Brain pericyte (primary cell): ENCODE data around the gene MICALL2.

Experiments
- DNase-seq: peaks from one replicate; pipeline ENCODE4 v3.0.0-alpha.2; 2012; ENCODE audit warnings: low read depth, low spot score

MICALL2 gene

GRCh38 chr7:1433128-1433920 is 25.9 kb downstream of the MICALL2 start:
- no peak for DNase-seq

- DNase-seq = no peak
Observed at GRCh38 chr7:1432411-1433082, 26.7 kb downstream of the MICALL2 start.

GRCh38 chr7:1431634-1432380 is 27.5 kb downstream of the MICALL2 start:
- DNase-seq = no peak

- no peak for DNase-seq
Observed at GRCh38 chr7:1431226-1431625, 28.0 kb downstream of the MICALL2 start.

- DNase-seq = no peak
Observed at GRCh38 chr7:1430056-1430845, 29.0 kb downstream of the MICALL2 start.

GRCh38 chr7:1428941-1429501 is 30.2 kb downstream of the MICALL2 start:
- DNase-seq = no peak

GRCh38 chr7:1427064-1427657 is 32.1 kb downstream of the MICALL2 start:
- no peak for DNase-seq

GRCh38 chr7:1426474-1426873 is 32.8 kb downstream of the MICALL2 start:
- DNase-seq = no peak

GRCh38 chr7:1425292-1426136 is 33.8 kb downstream of the MICALL2 start:
- DNase-seq = no peak

- DNase-seq = no peak
Observed at GRCh38 chr7:1424041-1424440, 35.2 kb downstream of the MICALL2 start.

GRCh38 chr7:1423264-1423811 is 35.9 kb downstream of the MICALL2 start:
- no peak for DNase-seq

GRCh38 chr7:1422512-1423263 is 36.6 kb downstream of the MICALL2 start:
- DNase-seq = no peak

- DNase-seq = no peak
Observed at GRCh38 chr7:1421946-1422345, 37.3 kb downstream of the MICALL2 start.

- no peak for DNase-seq
Observed at GRCh38 chr7:1421020-1421790, 38.1 kb downstream of the MICALL2 start.

GRCh38 chr7:1419688-1420087 is 39.6 kb downstream of the MICALL2 start:
- DNase-seq = no peak

- no peak for DNase-seq
Observed at GRCh38 chr7:1419310-1419634, 40.0 kb downstream of the MICALL2 start.

- no peak for DNase-seq
Observed at GRCh38 chr7:1418505-1419309, 40.6 kb downstream of the MICALL2 start.
